Measurements from ENCODE around the gene TRAF3.

The TRAF3 gene

GRCh38 chr14:102778338-102779083 lies 1.3 kb downstream of the TRAF3 start:
- DNase-seq, result no peak

GRCh38 chr14:102779084-102779462 lies 1.8 kb downstream of the TRAF3 start:
- DNase-seq, result no peak

- no peak for DNase-seq
Observed at GRCh38 chr14:102779574-102780315, 2.5 kb downstream of the TRAF3 start.

GRCh38 chr14:102781063-102781462 lies 3.8 kb downstream of the TRAF3 start:
- DNase-seq, result no peak

GRCh38 chr14:102782974-102783373 lies 5.7 kb downstream of the TRAF3 start:
- DNase-seq, result no peak

GRCh38 chr14:102784892-102785594 lies 7.8 kb downstream of the TRAF3 start:
- DNase-seq, result no peak

GRCh38 chr14:102785595-102785963 lies 8.3 kb downstream of the TRAF3 start:
- DNase-seq, result no peak

GRCh38 chr14:102786768-102787167 lies 9.5 kb downstream of the TRAF3 start:
- DNase-seq, result no peak

GRCh38 chr14:102789349-102789748 lies 12.1 kb downstream of the TRAF3 start:
- no peak for DNase-seq

- no peak for DNase-seq
Observed at GRCh38 chr14:102793531-102794328, 16.5 kb downstream of the TRAF3 start.

GRCh38 chr14:102795060-102795925 lies 18.0 kb downstream of the TRAF3 start:
- no peak for DNase-seq

- no peak for DNase-seq
Observed at GRCh38 chr14:102796661-102797190, 19.5 kb downstream of the TRAF3 start.

- no peak for DNase-seq
Observed at GRCh38 chr14:102798926-102799325, 21.7 kb downstream of the TRAF3 start.

- DNase-seq, result no peak
Observed at GRCh38 chr14:102799684-102800562, 22.7 kb downstream of the TRAF3 start.

GRCh38 chr14:102802834-102803523 lies 25.7 kb downstream of the TRAF3 start:
- DNase-seq, result no peak

GRCh38 chr14:102804858-102805257 lies 27.6 kb downstream of the TRAF3 start:
- DNase-seq, result no peak

GRCh38 chr14:102805371-102805891 lies 28.2 kb downstream of the TRAF3 start:
- no peak for DNase-seq

GRCh38 chr14:102805941-102806340 lies 28.7 kb downstream of the TRAF3 start:
- no peak for DNase-seq

GRCh38 chr14:102806447-102806846 lies 29.2 kb downstream of the TRAF3 start:
- DNase-seq, result no peak

- DNase-seq, result no peak
Observed at GRCh38 chr14:102807013-102807406, 29.8 kb downstream of the TRAF3 start.
